CD4-positive, alpha-beta T cell (primary cell): Measurements from ENCODE around the gene SLC1A2. TPM values are rescaled to one million over a fixed set of nuclear protein-coding genes. Genes with fewer than 3 reads are reported as not detected.

Experiments used
- ATAC-seq: fragments of 200-7000 bp; cut with Tn5 transposase; one replicate; pipeline ENCODE4 v1.10.0; 2022; ENCODE audit warnings: mild to moderate bottlenecking; ENCODE audit not compliant: poor library complexity
- CTCF ChIA-PET: fragments of 350-600 bp; sonication (Branson Sonifier 250); formaldehyde crosslinking; loops from one replicate; lab custom pipeline; 2021; ENCODE audit warnings: antibody characterized with exemption, inconsistent platforms; lab: Charles Lee
- POLR2A ChIA-PET: fragments of 350-600 bp; sonication (Branson Sonifier 250); formaldehyde crosslinking; loops from one replicate; lab custom pipeline; 2021; ENCODE audit warnings: antibody characterized with exemption, inconsistent platforms; lab: Charles Lee
- DNase-seq, 14 experiments: peaks; one replicate each; pipeline ENCODE4 v3.0.0-alpha.2; 2013 to 2020; ENCODE audit warnings: mixed read lengths in 2 of 14
- H3K27ac ChIP-seq, 2 donors: one replicate each; pipeline versions ENCODE4 v1.5.1 to v1.7.0; 2013; ENCODE audit warnings: low read length in 2 of 2, low read depth in 1 of 2, mild to moderate bottlenecking in 1 of 2
- H3K27me3 ChIP-seq, 2 experiments: 1 replicate in 1 of 2; 2 replicates in 1 of 2; pipeline versions ENCODE4 v1.6.1 to v1.7.0; 2013; ENCODE audit warnings: low read length in 2 of 2, control low read depth in 1 of 2, mild to moderate bottlenecking in 1 of 2, moderate library complexity in 1 of 2; ENCODE audit not compliant: insufficient read depth in 2 of 2, control insufficient read depth in 1 of 2
- H3K36me3 ChIP-seq: one replicate; pipeline ENCODE4 v1.6.1; 2013; ENCODE audit warnings: low read length, control low read depth; ENCODE audit not compliant: insufficient read depth
- H3K4me1 ChIP-seq: one replicate; pipeline ENCODE4 v1.6.1; 2013; ENCODE audit warnings: low read length, control low read depth; ENCODE audit not compliant: insufficient read depth
- H3K4me3 ChIP-seq: one replicate; pipeline ENCODE4 v1.5.1; 2013; ENCODE audit warnings: mild to moderate bottlenecking, low read length, moderate library complexity
- H3K9me3 ChIP-seq, 2 experiments: 1 replicate in 1 of 2; 2 replicates in 1 of 2; pipeline versions ENCODE4 v1.6.1 to v1.7.0; 2013; ENCODE audit warnings: low read length in 2 of 2, mild to moderate bottlenecking in 2 of 2, control low read depth in 1 of 2, moderate library complexity in 1 of 2; ENCODE audit not compliant: control insufficient read depth in 1 of 2, insufficient read depth in 1 of 2
- H3K27ac Mint-ChIP-seq: one replicate; pipeline ENCODE4 v1.8.0; 2020; ENCODE audit warnings: mixed read lengths
- H3K27me3 Mint-ChIP-seq: one replicate; pipeline ENCODE4 v1.8.0; 2021; ENCODE audit warnings: mixed read lengths
- H3K36me3 Mint-ChIP-seq: one replicate; pipeline ENCODE4 v1.8.0; 2021; ENCODE audit warnings: low read depth, mixed read lengths
- H3K4me1 Mint-ChIP-seq: one replicate; pipeline ENCODE4 v1.8.0; 2021; ENCODE audit warnings: low read depth, mixed read lengths
- H3K4me3 Mint-ChIP-seq: one replicate; pipeline ENCODE4 v1.8.0; 2020; ENCODE audit warnings: mild to moderate bottlenecking, mixed read lengths
- H3K9me3 Mint-ChIP-seq: one replicate; pipeline ENCODE4 v1.8.0; 2020; ENCODE audit warnings: mixed read lengths
- CTCF ChIP-seq: fragments of 200-600 bp; IDR thresholded peaks from one replicate; pipeline ENCODE4 v1.8.0; 2022; ENCODE audit warnings: antibody characterized with exemption, mild to moderate bottlenecking
- intact Hi-C, 2 experiments: fragments of 100-400 bp; cut with DNase I in 1 of 2; cut with micrococcal nuclease in 1 of 2; formaldehyde crosslinking; loops; one replicate each; pipeline versions ENCODE4 v1.15.1 to v1.9.0; 2023 to 2025; cut with DNase I, micrococcal nuclease
- total RNA-seq, 174 experiments: library from RNA in 2 of 174; stranded (reverse) in 2 of 174; gene quantifications; one replicate each; pipeline ENCODE4 v1.2.3 and lab custom pipeline; 2021 to 2026

Gene SLC1A2
- total RNA-seq, 2 experiments from 2014 or later: not detected

DNA sequence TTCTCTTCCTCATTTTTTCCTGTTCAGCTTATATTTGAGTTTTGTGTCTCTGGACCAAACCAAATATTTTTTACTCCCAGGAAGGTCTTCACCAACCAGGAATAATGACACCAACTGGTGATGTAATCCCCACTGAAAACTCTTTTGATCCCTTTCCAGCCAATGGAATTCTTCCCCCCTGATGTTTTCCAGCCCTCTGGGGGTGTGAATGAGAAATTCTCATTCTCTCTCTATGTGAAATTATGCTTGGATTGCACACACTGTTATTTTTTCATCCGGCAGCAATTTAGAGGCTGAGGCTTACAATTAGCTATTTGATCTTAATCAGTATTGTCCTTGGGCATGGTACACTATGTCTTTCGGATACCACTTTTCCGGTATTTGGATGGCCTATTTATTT lies 39.5 kb upstream of the SLC1A2 start:
- CTCF ChIA-PET: interaction anchor here (0.9 kb wide), 1 partner anchor 23 kb away, joined by 3 read pairs; no protein-coding TSS in a partner anchor
- H3K9me3 ChIP-seq: no peaks in the 10 kb centered on the region
- H3K4me1 Mint-ChIP-seq: no peaks in the 10 kb centered on the region
- peaks cover 44% of the 10 kb centered on the region for H3K27me3 Mint-ChIP-seq
- no peaks in the 10 kb centered on the region for H3K9me3 Mint-ChIP-seq
- no peaks in the 10 kb centered on the region for H3K36me3 Mint-ChIP-seq
- POLR2A ChIA-PET: no interaction called here
- no peak for TF ChIP-seq CTCF
- DNase-seq: no peak
- H3K4me3 Mint-ChIP-seq: no peak overlapping the region
- H3K27ac ChIP-seq: no peak overlapping the region
- intact Hi-C loops: no loop called here
- no peak overlapping the region for H3K27ac Mint-ChIP-seq
- H3K4me3 ChIP-seq: no peak overlapping the region
- ATAC-seq: no peak
- H3K27me3 ChIP-seq: peaks cover 0 to 5% of the 10 kb centered on the region in 2 experiments
- no peaks in the 10 kb centered on the region for H3K36me3 ChIP-seq
- H3K4me1 ChIP-seq: no peaks in the 10 kb centered on the region

- Histone ChIP-seq H3K4me3 (no peak overlapping the region), H3K9me3 (peaks cover 0 to 4% of the 10 kb centered on the region in 2 experiments), H3K4me1 (no peaks in the 10 kb centered on the region), H3K36me3 (no peaks in the 10 kb centered on the region), H3K27me3 (peaks cover 12 to 18% of the 10 kb centered on the region in 2 experiments), H3K27ac (no peak overlapping the region)
- Mint-ChIP-seq H3K4me3 (no peak overlapping the region), H3K9me3 (no peaks in the 10 kb centered on the region), H3K36me3 (no peaks in the 10 kb centered on the region), H3K27ac (no peak overlapping the region), H3K27me3 (peaks cover 43% of the 10 kb centered on the region), H3K4me1 (no peaks in the 10 kb centered on the region)
- ChIA-PET CTCF (no interaction called here), POLR2A (no interaction called here)
- ATAC-seq (no peak), DNase-seq (no peak)
- intact Hi-C loops: no loop called here
- no peak for TF ChIP-seq CTCF
These were observed 35.0 kb upstream of the SLC1A2 start for GRCh38 chr11:35454362-35454761.

DNA sequence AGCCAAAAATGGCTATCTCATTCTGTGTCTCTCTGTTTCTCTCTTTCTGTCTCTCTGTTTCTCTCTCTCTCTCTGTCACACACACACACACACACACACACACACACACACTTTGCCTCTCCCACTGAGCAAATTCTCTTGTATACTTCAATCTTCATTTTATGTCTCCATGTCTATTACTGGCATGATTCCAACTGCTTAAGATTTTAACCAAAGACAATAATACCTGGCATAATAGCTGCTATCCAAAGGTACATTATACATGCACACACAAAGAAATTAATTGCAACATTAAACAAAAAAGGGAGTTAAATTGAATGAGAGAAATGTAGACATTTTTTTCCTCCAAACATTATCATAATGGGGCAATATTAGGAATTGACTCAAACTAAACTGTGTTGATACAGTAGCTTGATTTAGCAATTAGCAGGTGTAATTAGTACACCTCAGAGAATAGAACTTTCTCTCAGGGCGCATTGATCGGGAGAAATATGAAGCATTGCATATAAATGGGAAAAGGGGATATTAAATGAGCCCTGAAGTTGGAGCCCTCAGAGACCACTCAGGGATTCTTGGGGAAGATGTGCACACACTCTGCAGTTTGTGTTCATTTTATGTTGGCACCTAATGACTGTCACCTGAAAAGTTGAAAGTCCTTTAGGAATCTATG lies 17.4 kb upstream of the SLC1A2 start:
- DNase-seq (no peak), ATAC-seq (no peak)
- no peak overlapping the region for H3K27ac Mint-ChIP-seq
- POLR2A ChIA-PET: no interaction called here
- Histone ChIP-seq H3K36me3 (no peaks in the 10 kb centered on the region), H3K27me3 (peaks cover 16 to 33% of the 10 kb centered on the region in 2 experiments), H3K27ac (no peak overlapping the region), H3K9me3 (no peaks in the 10 kb centered on the region), H3K4me3 (no peak overlapping the region), H3K4me1 (no peaks in the 10 kb centered on the region)
- CTCF ChIA-PET: no interaction called here
- H3K27me3 Mint-ChIP-seq: peaks cover 68% of the 10 kb centered on the region
- no peak overlapping the region for H3K4me3 Mint-ChIP-seq
- intact Hi-C loops: no loop called here
- no peaks in the 10 kb centered on the region for H3K9me3 Mint-ChIP-seq
- no peaks in the 10 kb centered on the region for H3K4me1 Mint-ChIP-seq
- H3K36me3 Mint-ChIP-seq: no peaks in the 10 kb centered on the region
- TF ChIP-seq CTCF: no peak
